ENCODE results near the gene TSHZ1. TPM values are rescaled to one million over a fixed set of nuclear protein-coding genes. Genes with fewer than 3 reads are reported as not detected.

Gene TSHZ1
- total RNA-seq, 2 experiments from 2014 or later = 5.9 to 9.5 TPM

- no peak overlapping the region for H2AFZ ChIP-seq (ENCODE audit: low read length)
- no peak overlapping the region for H3K27ac ChIP-seq (ENCODE audit: low read depth, low read length, poor library complexity, severe bottlenecking)
- no peaks in the 10 kb centered on the region for H4K20me1 ChIP-seq (ENCODE audit: insufficient read depth, low read length)
- no peak overlapping the region for H3K4me3 ChIP-seq (ENCODE audit: low read depth, low read length, poor library complexity, severe bottlenecking)
- H3K4me1 ChIP-seq (ENCODE audit: insufficient read depth, low read length, poor library complexity, severe bottlenecking) = no peaks in the 10 kb centered on the region
- no peak overlapping the region for H3K4me2 ChIP-seq (ENCODE audit: low read length)
- no peaks in the 10 kb centered on the region for H3K9me2 ChIP-seq (ENCODE audit: insufficient read depth, low read length)
- POLR2A ChIA-PET = no interaction called here
- no peaks in the 10 kb centered on the region for H3K36me3 ChIP-seq (ENCODE audit: insufficient read depth, low read length)
- TF ChIP-seq, protein P1, sequence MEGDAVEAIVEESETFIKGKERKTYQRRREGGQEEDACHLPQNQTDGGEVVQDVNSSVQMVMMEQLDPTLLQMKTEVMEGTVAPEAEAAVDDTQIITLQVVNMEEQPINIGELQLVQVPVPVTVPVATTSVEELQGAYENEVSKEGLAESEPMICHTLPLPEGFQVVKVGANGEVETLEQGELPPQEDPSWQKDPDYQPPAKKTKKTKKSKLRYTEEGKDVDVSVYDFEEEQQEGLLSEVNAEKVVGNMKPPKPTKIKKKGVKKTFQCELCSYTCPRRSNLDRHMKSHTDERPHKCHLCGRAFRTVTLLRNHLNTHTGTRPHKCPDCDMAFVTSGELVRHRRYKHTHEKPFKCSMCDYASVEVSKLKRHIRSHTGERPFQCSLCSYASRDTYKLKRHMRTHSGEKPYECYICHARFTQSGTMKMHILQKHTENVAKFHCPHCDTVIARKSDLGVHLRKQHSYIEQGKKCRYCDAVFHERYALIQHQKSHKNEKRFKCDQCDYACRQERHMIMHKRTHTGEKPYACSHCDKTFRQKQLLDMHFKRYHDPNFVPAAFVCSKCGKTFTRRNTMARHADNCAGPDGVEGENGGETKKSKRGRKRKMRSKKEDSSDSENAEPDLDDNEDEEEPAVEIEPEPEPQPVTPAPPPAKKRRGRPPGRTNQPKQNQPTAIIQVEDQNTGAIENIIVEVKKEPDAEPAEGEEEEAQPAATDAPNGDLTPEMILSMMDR (conservative IDR thresholded peaks at IDR 0.05; ENCODE audit: low read length) = no peak
- no peak for TF ChIP-seq EZH2phosphoT487 (IDR thresholded peaks at IDR 0.05; ENCODE audit: borderline replicate concordance, low read depth, low read length)
- no peaks in the 10 kb centered on the region for H3K9me3 ChIP-seq (ENCODE audit: low read length)
- DNase-seq (ENCODE audit: low spot score) = no peak
- intact Hi-C loops (cut with micrococcal nuclease; ENCODE audit: unreplicated experiment) = no loop called here
- no peaks in the 10 kb centered on the region for H3K79me2 ChIP-seq (ENCODE audit: insufficient read depth, low read depth, low read length)
- CTCF ChIA-PET (ENCODE audit: unreplicated experiment) = no interaction called here
- BruUV-seq (replicated peaks) = no TSS peak
These were observed 55.3 kb downstream of the TSHZ1 start for GRCh38 chr18:75265872-75266271.

- Histone ChIP-seq H3K4me3 (ENCODE audit: low read depth, low read length, poor library complexity, severe bottlenecking) (no peak overlapping the region), H4K20me1 (ENCODE audit: insufficient read depth, low read length) (no peaks in the 10 kb centered on the region), H3K9me2 (ENCODE audit: insufficient read depth, low read length) (no peaks in the 10 kb centered on the region), H3K36me3 (ENCODE audit: insufficient read depth, low read length) (no peaks in the 10 kb centered on the region), H3K9me3 (ENCODE audit: low read length) (no peaks in the 10 kb centered on the region), H3K4me1 (ENCODE audit: insufficient read depth, low read length, poor library complexity, severe bottlenecking) (no peaks in the 10 kb centered on the region), H3K79me2 (ENCODE audit: insufficient read depth, low read depth, low read length) (no peaks in the 10 kb centered on the region), H3K27ac (ENCODE audit: low read depth, low read length, poor library complexity, severe bottlenecking) (no peak overlapping the region), H3K4me2 (ENCODE audit: low read length) (no peak overlapping the region), H2AFZ (ENCODE audit: low read length) (no peak overlapping the region)
- ChIA-PET POLR2A (no interaction called here), CTCF (ENCODE audit: unreplicated experiment) (no interaction called here)
- intact Hi-C loops (cut with micrococcal nuclease; ENCODE audit: unreplicated experiment) = no loop called here
- TF ChIP-seq, protein P1 (conservative IDR thresholded peaks at IDR 0.05; ENCODE audit: low read length) = no peak
- TF ChIP-seq EZH2phosphoT487 (IDR thresholded peaks at IDR 0.05; ENCODE audit: borderline replicate concordance, low read depth, low read length) = no peak
- no peak for DNase-seq (ENCODE audit: low spot score)
- no TSS peak for BruUV-seq (replicated peaks)
These were observed 57.2 kb downstream of the TSHZ1 start for GRCh38 chr18:75267643-75268363.

GRCh38 chr18:75268364-75268646, 57.7 kb downstream of the TSHZ1 start:
- TF ChIP-seq, protein P1 (conservative IDR thresholded peaks at IDR 0.05; ENCODE audit: low read length) = no peak
- TF ChIP-seq EZH2phosphoT487 (IDR thresholded peaks at IDR 0.05; ENCODE audit: borderline replicate concordance, low read depth, low read length) = no peak
- no peak overlapping the region for H3K27ac ChIP-seq (ENCODE audit: low read depth, low read length, poor library complexity, severe bottlenecking)
- no peaks in the 10 kb centered on the region for H3K36me3 ChIP-seq (ENCODE audit: insufficient read depth, low read length)
- intact Hi-C loops (cut with micrococcal nuclease; ENCODE audit: unreplicated experiment) = no loop called here
- ChIA-PET POLR2A (no interaction called here), CTCF (ENCODE audit: unreplicated experiment) (no interaction called here)
- H3K9me2 ChIP-seq (ENCODE audit: insufficient read depth, low read length) = no peaks in the 10 kb centered on the region
- no TSS peak for BruUV-seq (replicated peaks)
- no peaks in the 10 kb centered on the region for H3K4me1 ChIP-seq (ENCODE audit: insufficient read depth, low read length, poor library complexity, severe bottlenecking)
- H3K79me2 ChIP-seq (ENCODE audit: insufficient read depth, low read depth, low read length) = no peaks in the 10 kb centered on the region
- H3K4me3 ChIP-seq (ENCODE audit: low read depth, low read length, poor library complexity, severe bottlenecking) = no peak overlapping the region
- no peaks in the 10 kb centered on the region for H4K20me1 ChIP-seq (ENCODE audit: insufficient read depth, low read length)
- H3K4me2 ChIP-seq (ENCODE audit: low read length) = no peak overlapping the region
- no peak for DNase-seq (ENCODE audit: low spot score)
- H2AFZ ChIP-seq (ENCODE audit: low read length) = no peak overlapping the region
- no peaks in the 10 kb centered on the region for H3K9me3 ChIP-seq (ENCODE audit: low read length)
